Upper lobe of left lung (tissue), 6 donors: ENCODE data around the gene NOLC1. TPM values are rescaled to one million over a fixed set of nuclear protein-coding genes. Genes with fewer than 3 reads are reported as not detected.

Experiments
- ATAC-seq, 2 donors: fragments of 200-7000 bp; cut with Tn5 transposase; one replicate each; pipeline ENCODE4 v1.9.1; 2022; ENCODE audit warnings: mild to moderate bottlenecking in 2 of 2, moderate library complexity in 2 of 2; ENCODE audit not compliant: low FRiP score in 2 of 2
- DNase-seq, 2 donors: peaks; one replicate each; pipeline ENCODE4 v3.0.0-alpha.2; 2019 to 2020
- H3K27ac ChIP-seq, 4 donors: fragments of 200-600 bp; sonication (generic); one replicate each; pipeline ENCODE4 v1.5.1; 2016 to 2019
- H3K27me3 ChIP-seq, 4 donors: fragments of 200-600 bp; sonication (generic); one replicate each; pipeline ENCODE4 v1.5.1; 2017 to 2019
- H3K36me3 ChIP-seq, 4 donors: fragments of 200-600 bp; sonication (generic); one replicate each; pipeline ENCODE4 v1.5.1; 2016 to 2019
- H3K4me1 ChIP-seq, 4 donors: fragments of 200-600 bp; sonication (generic); one replicate each; pipeline ENCODE4 v1.5.1; 2018 to 2019
- H3K4me3 ChIP-seq, 4 donors: fragments of 200-600 bp; sonication (generic); one replicate each; pipeline ENCODE4 v1.5.1; 2017 to 2019; ENCODE audit warnings: mild to moderate bottlenecking in 2 of 4, moderate library complexity in 1 of 4
- H3K9me3 ChIP-seq, 4 donors: fragments of 200-600 bp; sonication (generic); one replicate each; pipeline ENCODE4 v1.5.1; 2018 to 2019
- CTCF ChIP-seq, 6 experiments: fragments of 450-650 bp in 4 of 6; fragments of 200-600 bp in 2 of 6; sonication (generic) in 2 of 6; IDR thresholded peaks; one replicate each; pipeline ENCODE4 v1.5.1; 2016 to 2019; ENCODE audit warnings: antibody characterized with exemption in 6 of 6
- EP300 ChIP-seq, 4 donors: sonication (generic); formaldehyde crosslinking; IDR thresholded peaks; one replicate each; pipeline ENCODE4 v1.5.1; 2017; ENCODE audit warnings: antibody characterized with exemption in 4 of 4, control low read depth in 2 of 4
- POLR2A ChIP-seq, 4 donors: fragments of 450-650 bp; IDR thresholded peaks; one replicate each; pipeline ENCODE4 v1.5.1; 2016 to 2017; ENCODE audit warnings: antibody characterized with exemption in 4 of 4, mild to moderate bottlenecking in 2 of 4
- POLR2AphosphoS5 ChIP-seq, 2 donors: sonication (generic); formaldehyde crosslinking; IDR thresholded peaks; one replicate each; pipeline ENCODE4 v1.5.1; 2017; ENCODE audit warnings: antibody characterized with exemption in 2 of 2
- WGBS, 2 donors: methylation state at CpG; one replicate each; pipeline ENCODE4 v1.1.5; 2017 to 2018; 5-methylcytosine and 5-hydroxymethylcytosine counted together
- total RNA-seq, 6 donors: library from RNA; depleted of rRNA in 4 of 6; stranded (reverse); fragments of >200 nt in 4 of 6; gene quantifications; one replicate each; pipeline versions ENCODE4 v1.1.0 to v1.2.1, GENCODE V29; 2016 to 2021
- donor health status: DM: no; HTN: no; CAD: no; lungs with moderate emphysema.
- donor health status: DM: no; HTN: yes; CAD: no; lungs with severe emphysema.

NOLC1 gene
- total RNA-seq = 10 to 100 TPM; 21.4 to 72.8 (median 44.3) TPM

- H3K27me3 ChIP-seq = no peaks in the 10 kb centered on the region
- DNase-seq (peak; percentile 99 to 100), ATAC-seq (peak; percentile 98 to 99)
- peaks cover 17 to 27% (median 22%) of the 10 kb centered on the region in 4 donors for H3K4me1 ChIP-seq
- peak within 1 kb of the TSS; percentile 81 to 99 (median 88) for H3K4me3 ChIP-seq
- peaks cover 12 to 63% (median 34%) of the 10 kb centered on the region in 4 donors for H3K36me3 ChIP-seq
- 9 to 22% methylated on average over 17 to 37 of the region's 59 CpGs for WGBS, 2 donors
- TF ChIP-seq POLR2AphosphoS5 (IDR thresholded peaks at IDR 0.05) (peak; percentile 94 to 95), CTCF (IDR thresholded peaks at IDR 0.05) (peak in 2 of 6 experiments; percentile 6 to 24), EP300 (IDR thresholded peaks at IDR 0.05) (peak; percentile 73 to 98 (median 94)), POLR2A (IDR thresholded peaks at IDR 0.05) (peak in 3 of 4 donors; percentile 58 to 80 (median 77))
- peak within 1 kb of the TSS; percentile 87 to 91 (median 90) for H3K27ac ChIP-seq
- H3K9me3 ChIP-seq = no peaks in the 10 kb centered on the region
These were observed at the start of gene NOLC1 for GRCh38 chr10:102151774-102152544. Gene NOLC1 (plus strand): TSS chr10:102152389. CDS start chr10:102152411, 22 bp downstream.

DNA sequence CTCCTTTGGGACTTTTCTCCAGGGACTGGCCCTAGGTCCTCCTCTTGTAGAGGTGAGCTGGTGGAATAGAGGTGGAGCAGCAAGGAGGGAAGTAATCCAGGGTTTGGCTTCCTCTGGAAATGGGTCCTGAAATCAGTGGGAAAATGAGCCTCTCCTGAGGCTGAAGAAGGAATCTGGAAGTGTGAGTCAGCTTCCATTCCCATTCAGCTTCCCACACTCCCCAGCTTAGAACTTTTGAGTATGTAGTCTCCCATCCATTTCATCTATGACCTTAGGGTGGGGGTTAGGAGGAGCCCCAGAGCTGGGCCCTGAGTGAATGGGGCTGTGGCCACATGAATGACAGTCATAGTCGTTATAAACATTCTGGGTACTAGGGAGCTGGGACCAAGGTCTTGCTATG lies 49.8 kb upstream of the NOLC1 start:
- WGBS, 2 donors = 69 to 75% methylated on average over 1 of the region's 1 CpG
- no peak for ATAC-seq
- DNase-seq = no peak

DNA sequence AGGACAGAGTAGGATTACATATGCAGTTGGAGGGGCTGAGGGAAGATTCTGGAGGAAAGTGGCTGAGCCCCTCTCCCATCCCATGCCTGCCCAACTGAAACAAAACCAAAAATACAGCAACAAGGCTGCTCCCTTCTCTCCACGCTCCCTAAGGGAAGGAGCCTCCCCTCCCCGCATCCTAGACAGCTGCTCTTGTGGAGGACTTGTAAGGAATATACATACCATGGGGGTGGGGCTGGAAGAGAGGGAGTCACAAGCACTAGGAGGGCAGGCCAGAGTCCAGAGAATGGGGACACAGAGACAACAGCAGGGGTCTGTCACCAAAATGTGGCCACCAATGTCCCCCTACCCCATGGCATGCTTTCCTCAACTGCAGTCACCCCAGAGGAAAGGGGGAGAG lies 45.2 kb upstream of the NOLC1 start:
- no peaks in the 10 kb centered on the region for H3K27me3 ChIP-seq
- WGBS, 2 donors = 80 to 87% methylated on average over 2 of the region's 2 CpGs

More for the DNA sequence above, 49.8 kb upstream of the NOLC1 start:
- H3K27ac ChIP-seq = no peak overlapping the region
- no peaks in the 10 kb centered on the region for H3K4me1 ChIP-seq
- no peak overlapping the region for H3K4me3 ChIP-seq
- H3K36me3 ChIP-seq = peaks cover 0 to 9% (median 8%) of the 10 kb centered on the region in 4 donors
- no peaks in the 10 kb centered on the region for H3K27me3 ChIP-seq
- TF ChIP-seq CTCF (IDR thresholded peaks at IDR 0.05) = no peak
- no peak for TF ChIP-seq POLR2AphosphoS5 (IDR thresholded peaks at IDR 0.05)
- TF ChIP-seq POLR2A (IDR thresholded peaks at IDR 0.05) = no peak
- TF ChIP-seq EP300 (IDR thresholded peaks at IDR 0.05) = no peak
- H3K9me3 ChIP-seq = no peaks in the 10 kb centered on the region

GRCh38 chr10:102109166-102110116 lies 42.7 kb upstream of the NOLC1 start:
- H3K27ac ChIP-seq = no peak overlapping the region
- H3K4me3 ChIP-seq = no peak overlapping the region
- ATAC-seq (no peak), DNase-seq (no peak)
- H3K4me1 ChIP-seq = peaks cover 19 to 23% (median 22%) of the 10 kb centered on the region in 4 donors
- no peaks in the 10 kb centered on the region for H3K9me3 ChIP-seq
- peaks cover 28 to 52% (median 48%) of the 10 kb centered on the region in 4 donors for H3K36me3 ChIP-seq
- 90 to 96% methylated on average over 22 to 24 of the region's 24 CpGs for WGBS, 2 donors
- no peak for TF ChIP-seq POLR2A (IDR thresholded peaks at IDR 0.05)
- no peak for TF ChIP-seq POLR2AphosphoS5 (IDR thresholded peaks at IDR 0.05)
- H3K27me3 ChIP-seq = no peaks in the 10 kb centered on the region

More for the DNA sequence above, 45.2 kb upstream of the NOLC1 start:
- DNase-seq (no peak), ATAC-seq (no peak)
- Histone ChIP-seq H3K27ac (no peak overlapping the region), H3K4me1 (no peaks in the 10 kb centered on the region), H3K4me3 (no peak overlapping the region), H3K36me3 (peaks cover 28 to 52% (median 48%) of the 10 kb centered on the region in 4 donors), H3K9me3 (no peaks in the 10 kb centered on the region)
- no peak for TF ChIP-seq POLR2AphosphoS5 (IDR thresholded peaks at IDR 0.05)

DNA sequence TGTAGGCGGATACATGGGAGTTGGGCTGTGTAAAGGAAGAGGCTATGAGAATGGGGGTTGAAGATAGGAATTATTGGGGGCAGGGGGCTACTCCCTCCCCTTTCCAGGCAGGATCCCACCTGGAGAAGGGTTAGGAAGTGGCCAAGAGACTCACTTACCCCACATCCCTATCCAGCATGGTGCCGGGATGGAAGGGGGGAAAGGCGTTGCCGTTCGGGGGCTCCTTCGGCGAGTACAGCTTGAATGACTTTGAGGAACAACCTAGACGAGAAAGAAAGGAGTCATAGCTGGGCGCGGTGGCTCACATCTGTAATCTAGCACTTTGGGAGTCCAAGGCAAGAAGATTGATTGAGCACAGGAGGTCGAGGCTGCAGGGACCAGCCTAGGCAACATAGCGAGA lies 40.9 kb upstream of the NOLC1 start:
- TF ChIP-seq EP300 (IDR thresholded peaks at IDR 0.05) (no peak), CTCF (IDR thresholded peaks at IDR 0.05) (no peak), POLR2AphosphoS5 (IDR thresholded peaks at IDR 0.05) (no peak), POLR2A (IDR thresholded peaks at IDR 0.05) (no peak)
- H3K4me3 ChIP-seq = no peak overlapping the region
- WGBS, 2 donors = 94 to 97% methylated on average over 12 of the region's 12 CpGs
- DNase-seq = no peak
- no peak overlapping the region for H3K27ac ChIP-seq
- no peaks in the 10 kb centered on the region for H3K9me3 ChIP-seq
- no peak for ATAC-seq
- peaks cover 33 to 39% (median 36%) of the 10 kb centered on the region in 4 donors for H3K4me1 ChIP-seq
- peaks cover 28 to 52% (median 48%) of the 10 kb centered on the region in 4 donors for H3K36me3 ChIP-seq
- no peaks in the 10 kb centered on the region for H3K27me3 ChIP-seq
